H1 (cell line): ENCODE results near the gene CYB5R2. TPM values are rescaled to one million over a fixed set of nuclear protein-coding genes. Genes with fewer than 3 reads are reported as not detected.

ENCODE experiments used
- E2F6 ChIP-seq: IDR thresholded peaks from 2 replicates; pipeline ENCODE4 v1.6.1; 2012; ENCODE audit warnings: inconsistent platforms
- SIX5 ChIP-seq: IDR thresholded peaks from 2 replicates; pipeline ENCODE4 v1.6.1; 2011; ENCODE audit warnings: mild to moderate bottlenecking, low read depth, low read length
- polyA plus RNA-seq, 7 experiments: library from polyadenylated mRNA; depleted of rRNA in 3 of 7; stranded (reverse) in 5 of 7; unstranded in 2 of 7; fragments of >200 nt in 5 of 7; fragments of 200-250 nt in 2 of 7; gene quantifications; 1 replicate in 5 of 7; 2 replicates in 1 of 7; 4 replicates in 1 of 7; pipeline versions ENCODE4 v1.2.1 to v1.2.3, GENCODE V29; 2011 to 2013; ENCODE audit warnings: missing spikeins in 2 of 7, mixed read lengths in 2 of 7
- total RNA-seq: library from RNA; stranded (reverse); fragmentation: NEBNext Ultra II Directional; extraction: Animal tissue kit (Norgen Biotek cat#: 25700); gene quantifications from 2 replicates; pipeline ENCODE4 v1.2.1, GENCODE V29; 2021

Gene CYB5R2
- total and polyA plus RNA-seq, 2 of the 8 experiments (the other 6 are each of a cell fraction or from before 2014, with no cell fraction given), result 53.0 to 55.9 TPM

DNA sequence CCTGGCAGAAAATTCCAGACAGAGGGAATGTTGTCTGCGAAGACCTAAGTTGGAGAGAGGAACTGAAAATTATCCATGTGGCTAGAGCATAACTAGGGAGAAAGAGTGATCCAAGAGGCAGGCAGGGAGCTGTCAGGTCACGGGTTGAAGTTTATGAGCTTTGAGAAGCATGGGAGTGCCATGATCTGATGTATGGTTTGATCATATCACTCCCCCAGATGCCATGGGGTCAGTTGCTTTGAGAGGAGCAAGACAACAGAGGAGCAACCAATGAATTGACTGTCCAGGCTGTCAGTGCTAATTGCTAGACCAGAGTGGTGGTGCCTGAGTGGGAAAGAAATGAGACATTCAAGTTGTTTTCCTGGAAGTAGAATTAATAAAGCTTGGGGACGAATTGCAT is 54.0 kb downstream of the CYB5R2 start (continued):
- no peak for TF ChIP-seq E2F6
- TF ChIP-seq SIX5, result no peak
